Measurements from ENCODE around the gene OPCML. TPM values are rescaled to one million over a fixed set of nuclear protein-coding genes. Genes with fewer than 3 reads are reported as not detected.

The OPCML gene
- total RNA-seq, 2 donors from 2014 or later = 0.04 TPM; not detected in 1

GRCh38 chr11:133228471-133229329, 303.6 kb downstream of the OPCML start:
- no peak overlapping the region for H3K4me3 ChIP-seq
- no peak for DNase-seq (ENCODE audit: low spot score)
- H3K27me3 ChIP-seq = no peaks in the 10 kb centered on the region
- H3K4me1 ChIP-seq = no peaks in the 10 kb centered on the region
- H3K9me3 ChIP-seq = no peaks in the 10 kb centered on the region
- no peak overlapping the region for H3K27ac ChIP-seq
- no peak for TF ChIP-seq CTCF (IDR thresholded peaks at IDR 0.05)
- H3K36me3 ChIP-seq = no peaks in the 10 kb centered on the region

GRCh38 chr11:133227632-133228111, 304.6 kb downstream of the OPCML start:
- H3K27me3 ChIP-seq = no peaks in the 10 kb centered on the region

GRCh38 chr11:133224271-133224670, 308.0 kb downstream of the OPCML start:
- H3K4me3 ChIP-seq = no peak overlapping the region
- no peak for DNase-seq (ENCODE audit: low spot score)
- no peaks in the 10 kb centered on the region for H3K4me1 ChIP-seq
- no peaks in the 10 kb centered on the region for H3K36me3 ChIP-seq
- TF ChIP-seq CTCF (IDR thresholded peaks at IDR 0.05) = no peak
- no peaks in the 10 kb centered on the region for H3K9me3 ChIP-seq
- H3K27me3 ChIP-seq = no peaks in the 10 kb centered on the region
- H3K27ac ChIP-seq = no peak overlapping the region

More at GRCh38 chr11:133227632-133228111, 304.6 kb downstream of the OPCML start:
- no peak for DNase-seq (ENCODE audit: low spot score)
- Histone ChIP-seq H3K27ac (no peak overlapping the region), H3K9me3 (no peaks in the 10 kb centered on the region), H3K4me3 (no peak overlapping the region), H3K36me3 (no peaks in the 10 kb centered on the region), H3K4me1 (no peaks in the 10 kb centered on the region)
- TF ChIP-seq CTCF (IDR thresholded peaks at IDR 0.05) = no peak

- Histone ChIP-seq H3K27me3 (no peaks in the 10 kb centered on the region), H3K4me3 (no peak overlapping the region)
- TF ChIP-seq CTCF (IDR thresholded peaks at IDR 0.05) = no peak
These were observed 309.6 kb downstream of the OPCML start for GRCh38 chr11:133222425-133223330.

GRCh38 chr11:133219543-133219942, 312.8 kb downstream of the OPCML start:
- Histone ChIP-seq H3K36me3 (no peaks in the 10 kb centered on the region), H3K27ac (no peak overlapping the region), H3K4me3 (no peak overlapping the region), H3K9me3 (no peaks in the 10 kb centered on the region), H3K4me1 (no peaks in the 10 kb centered on the region), H3K27me3 (no peaks in the 10 kb centered on the region)
- no peak for DNase-seq (ENCODE audit: low spot score)
- TF ChIP-seq CTCF (IDR thresholded peaks at IDR 0.05) = no peak

More at GRCh38 chr11:133222425-133223330, 309.6 kb downstream of the OPCML start:
- H3K36me3 ChIP-seq = no peaks in the 10 kb centered on the region
- H3K27ac ChIP-seq = no peak overlapping the region
- no peaks in the 10 kb centered on the region for H3K9me3 ChIP-seq
- H3K4me1 ChIP-seq = no peaks in the 10 kb centered on the region
- no peak for DNase-seq (ENCODE audit: low spot score)
